ENCODE results near the gene SMYD3. TPM values are rescaled to one million over a fixed set of nuclear protein-coding genes. Genes with fewer than 3 reads are reported as not detected.

The SMYD3 gene
- total RNA-seq, 1 donor from 2014 or later: 27.2 TPM

DNA sequence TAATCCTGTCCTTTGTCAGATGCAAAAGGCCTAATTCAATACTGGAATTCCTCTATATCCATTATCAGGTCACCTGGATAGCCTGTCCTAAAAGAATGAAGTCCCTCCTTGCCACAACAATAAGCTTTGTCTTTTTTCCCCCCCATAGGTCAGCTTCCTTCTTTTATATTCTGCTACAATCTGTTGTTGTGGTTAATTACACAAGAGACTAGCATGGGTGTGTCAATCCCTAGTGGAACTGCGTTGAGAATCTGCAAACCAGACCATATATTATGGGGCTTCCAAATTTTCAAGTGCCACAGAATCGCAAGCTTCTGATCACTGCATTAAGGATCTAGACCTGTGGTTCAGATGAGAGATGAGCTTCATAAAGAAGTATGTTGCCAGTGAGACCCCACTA, 349.6 kb downstream of the SMYD3 start:
- TF ChIP-seq, protein P1, sequence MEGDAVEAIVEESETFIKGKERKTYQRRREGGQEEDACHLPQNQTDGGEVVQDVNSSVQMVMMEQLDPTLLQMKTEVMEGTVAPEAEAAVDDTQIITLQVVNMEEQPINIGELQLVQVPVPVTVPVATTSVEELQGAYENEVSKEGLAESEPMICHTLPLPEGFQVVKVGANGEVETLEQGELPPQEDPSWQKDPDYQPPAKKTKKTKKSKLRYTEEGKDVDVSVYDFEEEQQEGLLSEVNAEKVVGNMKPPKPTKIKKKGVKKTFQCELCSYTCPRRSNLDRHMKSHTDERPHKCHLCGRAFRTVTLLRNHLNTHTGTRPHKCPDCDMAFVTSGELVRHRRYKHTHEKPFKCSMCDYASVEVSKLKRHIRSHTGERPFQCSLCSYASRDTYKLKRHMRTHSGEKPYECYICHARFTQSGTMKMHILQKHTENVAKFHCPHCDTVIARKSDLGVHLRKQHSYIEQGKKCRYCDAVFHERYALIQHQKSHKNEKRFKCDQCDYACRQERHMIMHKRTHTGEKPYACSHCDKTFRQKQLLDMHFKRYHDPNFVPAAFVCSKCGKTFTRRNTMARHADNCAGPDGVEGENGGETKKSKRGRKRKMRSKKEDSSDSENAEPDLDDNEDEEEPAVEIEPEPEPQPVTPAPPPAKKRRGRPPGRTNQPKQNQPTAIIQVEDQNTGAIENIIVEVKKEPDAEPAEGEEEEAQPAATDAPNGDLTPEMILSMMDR (IDR thresholded peaks at IDR 0.05): no peak
- ATAC-seq: peak; percentile 56

DNA sequence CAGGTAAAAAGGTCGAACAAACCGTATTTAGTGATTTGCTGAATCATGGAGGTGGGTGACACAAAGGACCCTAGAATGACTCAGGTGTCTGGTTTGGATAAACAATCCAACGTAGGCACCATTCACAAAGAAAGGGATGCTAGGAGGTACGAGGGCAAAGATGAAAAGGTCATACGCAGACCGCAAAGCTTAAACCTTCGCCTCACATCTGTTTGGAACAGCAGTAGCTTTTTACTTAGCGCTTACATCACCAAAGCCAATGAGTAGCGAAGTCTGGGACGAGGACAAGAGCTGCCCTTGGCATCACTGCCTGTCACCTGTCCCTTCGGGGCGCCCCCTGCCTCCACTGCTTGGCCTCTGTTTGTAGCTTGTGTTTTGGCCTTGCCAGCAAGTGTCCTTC, 350.2 kb downstream of the SMYD3 start:
- DNase-seq (no peak), ATAC-seq (no peak)
- peaks cover 3% of the 10 kb centered on the region for H3K4me1 ChIP-seq
- no peaks in the 10 kb centered on the region for H3K27me3 ChIP-seq
- no peaks in the 10 kb centered on the region for H3K36me3 ChIP-seq
- no peaks in the 10 kb centered on the region for H3K9me3 ChIP-seq
- intact Hi-C loops (cut with DNase I): no loop called here
- TF ChIP-seq, protein P1 (IDR thresholded peaks at IDR 0.05): no peak
- H3K4me3 ChIP-seq: no peak overlapping the region
- no peak overlapping the region for H3K27ac ChIP-seq

More for the DNA sequence above, 349.6 kb downstream of the SMYD3 start:
- intact Hi-C loops (cut with DNase I): no loop called here
- H3K27me3 ChIP-seq: no peaks in the 10 kb centered on the region
- H3K36me3 ChIP-seq: no peaks in the 10 kb centered on the region
- H3K9me3 ChIP-seq: no peaks in the 10 kb centered on the region
- H3K4me1 ChIP-seq: no peaks in the 10 kb centered on the region
- DNase-seq: no peak
- H3K27ac ChIP-seq: no peak overlapping the region
- H3K4me3 ChIP-seq: no peak overlapping the region

GRCh38 chr1:246155923-246156322, 351.2 kb downstream of the SMYD3 start:
- Histone ChIP-seq H3K4me1 (peaks cover 5% of the 10 kb centered on the region), H3K27ac (no peak overlapping the region), H3K27me3 (no peaks in the 10 kb centered on the region), H3K9me3 (no peaks in the 10 kb centered on the region), H3K4me3 (no peak overlapping the region), H3K36me3 (no peaks in the 10 kb centered on the region)
- ATAC-seq (no peak), DNase-seq (no peak)
- intact Hi-C loops (cut with DNase I): no loop called here
- TF ChIP-seq, protein P1 (IDR thresholded peaks at IDR 0.05): no peak

DNA sequence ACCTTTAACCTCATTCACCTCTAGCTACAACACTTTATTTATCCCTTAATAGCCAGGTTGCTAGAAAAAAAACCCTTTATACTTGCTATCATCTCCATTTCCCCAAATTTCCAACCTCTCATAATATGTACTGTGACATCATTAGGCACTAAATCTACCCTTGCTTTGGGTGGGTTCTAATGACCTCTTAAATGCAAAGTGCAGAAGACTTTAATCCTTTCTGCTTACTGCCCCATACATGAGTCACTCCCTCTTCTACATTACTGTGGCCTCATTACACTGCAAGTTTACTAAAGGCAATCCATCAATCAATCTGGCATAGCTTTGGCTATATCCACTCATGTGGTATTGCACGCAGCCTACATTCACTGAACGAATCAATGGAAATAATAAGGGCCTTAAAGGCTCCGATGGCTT, 353.3 kb downstream of the SMYD3 start:
- TF ChIP-seq, protein P1 (IDR thresholded peaks at IDR 0.05): no peak
- Histone ChIP-seq H3K36me3 (no peaks in the 10 kb centered on the region), H3K4me3 (no peak overlapping the region), H3K27me3 (no peaks in the 10 kb centered on the region), H3K9me3 (no peaks in the 10 kb centered on the region), H3K4me1 (peaks cover 5% of the 10 kb centered on the region), H3K27ac (no peak overlapping the region)
- no peak for DNase-seq
- ATAC-seq: no peak
- intact Hi-C loops (cut with DNase I): no loop called here

DNA sequence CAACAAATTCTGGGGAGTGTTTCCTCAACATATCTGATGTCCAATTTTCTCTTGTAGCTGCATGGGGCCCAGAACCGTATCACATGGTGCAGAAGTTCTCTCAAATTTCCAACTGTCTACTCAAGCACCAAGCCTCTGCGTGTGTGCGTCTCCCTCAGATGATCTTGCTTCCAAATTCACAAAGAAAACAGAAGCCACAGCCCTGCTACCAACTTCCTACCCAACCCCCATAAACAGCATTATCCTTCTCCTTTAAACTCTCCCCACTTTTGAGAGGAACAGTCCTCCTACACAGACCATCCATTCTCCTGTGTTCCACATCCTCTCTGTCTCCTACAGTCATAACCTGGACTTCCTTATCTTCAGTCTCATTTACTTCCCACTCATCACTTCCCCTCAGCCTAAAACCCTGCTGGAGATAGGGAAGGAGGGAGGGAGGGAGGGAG, 354.1 kb downstream of the SMYD3 start:
- Histone ChIP-seq H3K9me3 (no peaks in the 10 kb centered on the region), H3K27me3 (no peaks in the 10 kb centered on the region), H3K36me3 (no peaks in the 10 kb centered on the region), H3K4me3 (no peak overlapping the region), H3K4me1 (peaks cover 5% of the 10 kb centered on the region), H3K27ac (no peak overlapping the region)
- peak; percentile 79 for ATAC-seq
- TF ChIP-seq, protein P1 (IDR thresholded peaks at IDR 0.05): no peak
- intact Hi-C loops (cut with DNase I): no loop called here
- DNase-seq: no peak
